NOMO-1 treated with dmso at 0.1 percent for 144 hours (cell line): ENCODE results near the gene FAAP100.
"Not testable (repeated sequence)": the region's sequence is repeated elsewhere in the genome, so short reads cannot be mapped to it uniquely, and the experiment has no call there.

ENCODE experiments used
- DNase-seq: peaks from one replicate; lab custom pipeline; 2025; ENCODE audit not compliant: unreplicated experiment; lab: John Stamatoyannopoulos, UW

The FAAP100 gene

GRCh38 chr17:81552244-81553017, at the start of gene FAAP100:
Gene FAAP100, minus strand, starts transcription at chr17:81552353. Its CDS starts 23 bp downstream, at chr17:81552330.
- DNase-seq, result peak; percentile 68

DNA sequence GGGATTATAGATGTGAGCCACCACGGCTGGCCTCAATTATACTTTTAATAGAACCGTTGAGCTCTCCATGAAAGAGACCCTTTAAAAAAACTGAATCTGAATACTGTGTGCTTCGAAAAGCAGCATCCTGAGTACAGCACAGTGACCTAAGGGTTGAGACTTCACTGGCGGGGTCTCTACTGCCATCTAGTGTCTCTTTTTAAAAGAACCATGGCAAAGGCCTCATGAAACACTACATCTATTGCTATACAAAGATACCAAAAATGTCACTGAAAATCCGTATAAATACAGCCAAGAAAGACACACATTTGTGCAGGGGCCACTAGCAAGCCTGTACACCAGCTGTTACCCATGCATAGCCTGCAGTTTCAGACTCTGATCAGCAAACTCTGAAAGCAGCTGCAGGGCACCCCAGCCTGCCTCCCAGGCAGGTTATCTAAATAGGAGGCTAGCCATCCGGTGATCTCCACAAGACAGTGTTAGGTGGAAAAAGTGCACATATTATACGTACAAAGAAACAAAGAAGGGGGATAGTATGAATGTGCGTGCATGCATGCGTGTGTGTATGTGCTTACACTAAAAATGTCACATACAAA, 49.5 kb upstream of the FAAP100 start:
- peak; percentile 55 for DNase-seq

- no peak for DNase-seq
Observed at GRCh38 chr17:81599719-81600486, 47.8 kb upstream of the FAAP100 start.

GRCh38 chr17:81593105-81593871, 41.1 kb upstream of the FAAP100 start:
- no peak for DNase-seq

- DNase-seq, result no peak
Observed at GRCh38 chr17:81591971-81592370, 39.8 kb upstream of the FAAP100 start.

- no peak for DNase-seq
Observed at GRCh38 chr17:81590121-81590520, 38.0 kb upstream of the FAAP100 start.

DNA sequence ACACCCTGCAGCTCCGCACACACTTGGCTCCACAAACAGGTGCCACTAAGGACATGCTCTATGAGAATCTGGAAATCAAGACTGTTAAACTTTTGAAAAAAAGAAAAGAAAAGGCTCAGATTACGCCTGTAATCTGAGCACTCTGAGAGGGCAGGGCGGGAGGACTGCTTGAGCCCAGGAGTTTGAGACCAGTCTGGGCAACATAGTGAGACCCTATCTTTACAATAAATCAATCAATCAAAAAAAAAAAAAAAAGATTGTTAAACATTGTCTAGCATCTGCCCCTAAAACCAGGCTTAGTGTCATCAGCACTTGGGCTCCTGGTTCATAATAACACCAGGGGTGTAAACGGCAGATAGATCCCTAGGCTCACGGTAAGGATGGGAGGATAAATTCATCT, 37.5 kb upstream of the FAAP100 start:
- DNase-seq, result no peak

- no peak for DNase-seq
Observed at GRCh38 chr17:81586096-81586495, 33.9 kb upstream of the FAAP100 start.

GRCh38 chr17:81584771-81585170, 32.6 kb upstream of the FAAP100 start:
- not testable (repeated sequence) for DNase-seq

DNA sequence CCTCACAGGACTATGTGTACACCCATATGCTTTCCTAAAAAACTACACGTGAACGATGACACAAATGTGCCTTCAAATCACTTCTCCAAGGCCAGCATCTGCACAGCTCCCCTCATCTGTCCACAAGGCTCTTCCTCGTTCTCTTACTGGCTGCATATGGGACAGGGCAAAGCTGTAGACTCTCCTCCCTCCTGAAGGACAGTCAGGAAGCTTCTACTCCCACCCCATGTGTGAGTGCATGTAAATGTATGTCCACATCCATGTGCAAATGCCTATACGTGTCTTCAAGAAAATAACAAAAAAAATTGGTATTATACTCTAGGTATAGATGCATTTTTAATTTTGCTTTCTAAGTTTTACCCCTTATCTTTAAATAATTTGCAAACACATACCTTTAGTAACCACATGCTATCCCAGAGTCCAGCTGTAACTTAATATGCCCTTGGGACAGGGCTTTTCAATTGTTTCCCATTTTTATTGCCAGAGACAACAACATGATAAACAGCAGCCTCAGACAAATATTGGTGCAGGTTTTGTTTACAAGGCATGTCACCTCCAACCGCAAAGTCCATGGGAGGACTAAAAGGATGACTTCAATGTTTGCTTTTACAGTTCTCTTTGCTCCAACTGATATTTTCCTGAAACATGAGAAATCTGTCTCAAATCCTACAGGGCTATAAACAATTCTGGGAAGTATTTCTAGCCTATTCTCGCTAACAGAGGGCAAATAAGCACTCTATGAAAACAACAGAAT, 31.6 kb upstream of the FAAP100 start:
- no peak for DNase-seq

DNA sequence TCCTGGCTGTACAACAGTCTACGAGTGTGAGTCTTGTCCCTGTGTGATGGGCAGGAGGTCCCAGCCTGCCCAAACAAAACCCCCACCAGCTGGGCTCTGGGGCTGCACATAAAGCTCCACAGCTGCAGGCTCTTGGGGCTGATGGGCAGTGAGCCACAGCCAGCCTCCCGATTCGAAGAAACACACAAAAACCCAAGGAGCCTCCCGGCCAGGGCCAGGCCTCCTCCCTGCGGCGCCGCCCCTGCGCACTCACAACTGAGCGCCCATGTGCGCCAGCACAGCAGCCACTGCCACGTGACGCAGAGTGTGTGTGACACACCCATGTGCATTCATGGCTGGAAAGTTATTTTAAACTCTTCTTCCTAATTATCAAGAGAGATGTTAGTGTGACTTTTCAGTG, 30.6 kb upstream of the FAAP100 start:
- DNase-seq, result no peak

- DNase-seq, result no peak
Observed at GRCh38 chr17:81582341-81582740, 30.2 kb upstream of the FAAP100 start.

DNA sequence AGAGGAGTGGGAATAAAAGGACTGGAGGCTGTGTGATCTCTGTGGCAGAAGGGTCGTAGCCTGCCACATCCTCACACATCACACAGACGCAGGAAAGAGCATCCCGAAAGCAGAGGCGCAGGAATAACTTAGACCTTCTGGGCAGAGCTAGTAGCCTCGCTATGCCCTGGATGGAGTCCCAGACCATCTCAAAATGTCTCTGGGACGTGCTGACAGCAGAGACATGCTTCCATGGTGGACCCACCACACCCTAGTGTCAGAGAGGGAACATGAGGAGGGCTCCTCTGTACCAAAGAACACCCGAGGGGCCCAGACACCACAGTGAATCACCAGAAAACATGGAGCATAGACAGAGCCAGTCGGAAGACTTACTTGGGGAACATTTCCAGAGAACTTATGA, 29.6 kb upstream of the FAAP100 start:
- no peak for DNase-seq

DNA sequence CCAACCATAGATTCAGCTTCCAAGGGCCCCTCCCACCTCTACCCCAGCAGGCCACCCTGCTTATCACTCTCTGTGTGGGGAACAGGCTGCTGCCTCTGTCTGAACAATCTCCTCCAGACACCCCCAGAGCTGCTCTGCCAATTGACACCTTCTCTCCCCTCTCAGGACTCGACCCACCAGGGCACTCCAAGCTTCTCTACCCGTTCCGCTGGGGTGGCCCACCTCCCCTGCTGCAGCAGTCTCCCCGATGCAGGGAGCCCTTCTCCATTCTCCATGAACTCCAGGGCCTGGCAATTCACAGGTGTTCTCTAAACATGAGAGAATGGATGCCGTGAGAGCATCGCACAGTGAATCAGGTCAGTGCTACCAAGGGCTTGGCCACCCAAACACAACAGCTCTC, 28.3 kb upstream of the FAAP100 start:
- DNase-seq, result no peak

DNA sequence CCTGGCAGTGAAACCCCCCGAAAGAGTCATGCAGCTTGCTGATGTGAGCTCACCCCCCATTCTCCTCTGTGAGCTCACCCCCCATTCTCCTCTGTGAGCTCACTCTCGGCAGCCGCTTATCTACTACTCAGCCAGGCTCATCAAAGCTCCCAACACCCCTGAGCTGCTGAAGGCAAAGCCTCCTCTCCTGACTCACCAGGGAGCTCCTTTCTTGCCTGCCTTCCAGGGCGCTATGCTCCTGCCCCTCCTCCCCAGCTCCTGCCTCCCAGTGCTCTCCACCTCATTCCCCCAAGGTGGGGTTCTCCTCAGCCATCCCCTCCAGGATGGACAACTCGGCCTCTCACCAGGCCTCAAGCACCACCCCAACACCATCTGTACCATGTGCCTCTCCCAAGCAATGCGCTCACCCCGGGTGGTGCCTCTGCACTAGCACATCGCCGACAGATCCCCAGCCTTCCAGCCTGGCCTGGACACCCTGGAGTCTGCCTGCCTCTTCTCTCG, 27.7 kb upstream of the FAAP100 start:
- no peak for DNase-seq

DNA sequence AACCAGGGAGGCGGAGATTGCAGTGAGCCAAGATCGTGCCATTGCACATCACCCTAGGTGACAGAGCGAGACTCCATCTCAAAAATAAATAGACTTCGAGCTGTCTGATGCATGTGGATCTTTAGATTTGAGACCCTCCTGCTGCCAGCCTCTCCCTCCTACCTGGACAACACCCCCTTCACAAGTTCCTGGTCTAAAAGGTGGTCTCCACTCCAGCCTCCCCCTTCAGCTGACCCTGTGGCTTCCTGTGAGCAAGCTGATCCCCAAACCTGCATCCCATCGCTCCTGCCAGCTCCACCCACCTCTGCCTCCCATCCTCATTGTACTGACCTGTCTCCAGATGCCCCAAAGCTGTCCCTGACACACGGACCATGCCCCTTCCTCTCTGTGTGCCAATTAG, 27.1 kb upstream of the FAAP100 start:
- DNase-seq, result no peak

- no peak for DNase-seq
Observed at GRCh38 chr17:81578561-81579225, 26.5 kb upstream of the FAAP100 start.

DNA sequence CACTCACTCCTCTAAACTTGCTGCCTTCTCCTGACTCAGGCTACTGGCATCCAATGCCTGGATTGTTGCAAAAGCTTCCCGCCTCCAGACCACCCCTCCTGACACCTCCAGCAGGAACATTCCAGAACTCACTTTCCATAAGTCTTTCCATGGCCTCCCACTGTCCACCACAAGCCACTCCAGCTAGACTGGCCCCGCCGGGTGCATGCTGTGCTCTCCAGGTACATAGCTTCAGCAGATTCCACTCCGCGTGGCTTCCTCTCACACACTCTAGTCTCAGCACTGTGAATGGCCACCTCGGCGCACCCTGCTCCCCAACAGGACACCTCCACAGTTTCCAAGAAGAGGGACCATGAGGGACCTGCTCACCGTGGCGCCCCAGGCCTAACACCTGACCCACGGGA, 25.9 kb upstream of the FAAP100 start:
- no peak for DNase-seq

DNA sequence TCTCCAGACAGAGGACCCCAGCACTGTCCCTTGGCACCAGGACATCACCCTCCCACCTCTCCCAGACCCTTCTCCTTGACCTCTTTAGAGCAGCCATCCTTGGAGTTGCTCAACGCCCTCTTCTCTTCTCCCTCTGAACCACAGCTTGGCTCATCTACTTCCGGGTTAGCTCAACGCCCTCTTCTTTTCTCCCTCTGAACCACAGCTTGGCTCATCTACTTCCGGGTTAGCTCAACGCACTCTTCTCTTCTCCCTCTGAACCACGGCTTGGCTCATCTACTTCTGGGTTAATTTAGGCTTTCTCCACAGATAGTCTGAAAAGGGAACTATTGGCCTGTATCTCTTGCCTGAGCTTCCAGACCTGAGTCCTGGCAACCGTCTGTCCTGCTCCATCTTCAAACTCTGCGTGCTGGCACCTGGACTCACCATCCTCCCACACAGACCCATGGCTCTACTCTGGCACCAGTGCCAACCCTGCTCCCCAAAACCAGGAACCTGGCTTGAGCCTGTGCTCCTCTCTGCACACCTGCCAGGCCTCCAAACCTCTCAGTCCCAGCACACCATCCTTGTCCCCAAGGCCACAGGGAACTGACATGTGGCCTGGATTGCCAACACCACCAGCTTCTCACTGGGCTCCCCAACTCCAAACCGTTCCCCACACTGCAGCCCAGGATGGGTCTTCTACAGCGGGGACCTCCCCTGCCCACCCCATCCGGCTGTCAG, 25.3 kb upstream of the FAAP100 start:
- DNase-seq, result peak; percentile 70
